ENCODE data around the gene MNAT1. TPM values are rescaled to one million over a fixed set of nuclear protein-coding genes. Genes with fewer than 3 reads are reported as not detected.

The MNAT1 gene
- total RNA-seq, 1 experiment from 2014 or later: 44.6 TPM

GRCh38 chr14:60710494-60710893 is 24.1 kb upstream of the MNAT1 start:
- Mint-ChIP-seq H3K4me3 (ENCODE audit: low read depth, unreplicated experiment) (no peak overlapping the region), H3K27me3 (ENCODE audit: unreplicated experiment) (no peaks in the 10 kb centered on the region), H3K4me1 (ENCODE audit: low read depth, unreplicated experiment) (no peaks in the 10 kb centered on the region), H3K27ac (ENCODE audit: unreplicated experiment) (no peak overlapping the region), H3K9me3 (ENCODE audit: low read depth, unreplicated experiment) (no peaks in the 10 kb centered on the region), H3K36me3 (ENCODE audit: insufficient read depth, unreplicated experiment) (no peaks in the 10 kb centered on the region)
- TF ChIP-seq CTCF (IDR thresholded peaks at IDR 0.05; ENCODE audit: unreplicated experiment): no peak
- CTCF ChIA-PET: no interaction called here
- BruUV-seq (replicated peaks): no TSS peak
- no peak for DNase-seq
- intact Hi-C loops (cut with micrococcal nuclease; ENCODE audit: unreplicated experiment): no loop called here

GRCh38 chr14:60713513-60713912 is 21.0 kb upstream of the MNAT1 start:
- BruUV-seq (replicated peaks): no TSS peak
- H3K36me3 Mint-ChIP-seq (ENCODE audit: insufficient read depth, unreplicated experiment): peaks cover 4% of the 10 kb centered on the region

GRCh38 chr14:60720391-60720790 is 14.2 kb upstream of the MNAT1 start:
- no peaks in the 10 kb centered on the region for H3K9me3 Mint-ChIP-seq (ENCODE audit: low read depth, unreplicated experiment)
- BruUV-seq (replicated peaks): no TSS peak
- CTCF ChIA-PET: no interaction called here

More at GRCh38 chr14:60713513-60713912, 21.0 kb upstream of the MNAT1 start:
- no peak for TF ChIP-seq CTCF (IDR thresholded peaks at IDR 0.05; ENCODE audit: unreplicated experiment)
- Mint-ChIP-seq H3K27me3 (ENCODE audit: unreplicated experiment) (no peaks in the 10 kb centered on the region), H3K9me3 (ENCODE audit: low read depth, unreplicated experiment) (no peaks in the 10 kb centered on the region), H3K4me3 (ENCODE audit: low read depth, unreplicated experiment) (no peak overlapping the region), H3K27ac (ENCODE audit: unreplicated experiment) (no peak overlapping the region), H3K4me1 (ENCODE audit: low read depth, unreplicated experiment) (no peaks in the 10 kb centered on the region)
- CTCF ChIA-PET: no interaction called here
- intact Hi-C loops (cut with micrococcal nuclease; ENCODE audit: unreplicated experiment): no loop called here
- no peak for DNase-seq

GRCh38 chr14:60720962-60721325 is 13.6 kb upstream of the MNAT1 start:
- no TSS peak for BruUV-seq (replicated peaks)
- no peaks in the 10 kb centered on the region for H3K27me3 Mint-ChIP-seq (ENCODE audit: unreplicated experiment)
- H3K4me1 Mint-ChIP-seq (ENCODE audit: low read depth, unreplicated experiment): peaks cover 11% of the 10 kb centered on the region
- peak overlapping the region; percentile 92 for H3K4me3 Mint-ChIP-seq (ENCODE audit: low read depth, unreplicated experiment)
- intact Hi-C loops (cut with micrococcal nuclease; ENCODE audit: unreplicated experiment): loop anchor here (5.0 kb wide), 6 partner anchors 41 to 531 kb away; no protein-coding TSS in a partner anchor
- CTCF ChIA-PET: interaction anchor here (0.6 to 0.8 kb wide), 3 partner anchors 42 to 149 kb away, joined by 3 to 4 read pairs (median 4); no protein-coding TSS in a partner anchor
- peaks cover 40% of the 10 kb centered on the region for H3K36me3 Mint-ChIP-seq (ENCODE audit: insufficient read depth, unreplicated experiment)
- TF ChIP-seq CTCF (IDR thresholded peaks at IDR 0.05; ENCODE audit: unreplicated experiment): no peak
- H3K9me3 Mint-ChIP-seq (ENCODE audit: low read depth, unreplicated experiment): no peaks in the 10 kb centered on the region
- DNase-seq: no peak
- H3K27ac Mint-ChIP-seq (ENCODE audit: unreplicated experiment): peak overlapping the region; percentile 36

More at GRCh38 chr14:60720391-60720790, 14.2 kb upstream of the MNAT1 start:
- intact Hi-C loops (cut with micrococcal nuclease; ENCODE audit: unreplicated experiment): loop anchor here (5.0 kb wide), 6 partner anchors 42 to 532 kb away; no protein-coding TSS in a partner anchor
- H3K27me3 Mint-ChIP-seq (ENCODE audit: unreplicated experiment): no peaks in the 10 kb centered on the region
- no peak overlapping the region for H3K27ac Mint-ChIP-seq (ENCODE audit: unreplicated experiment)
- no peak for TF ChIP-seq CTCF (IDR thresholded peaks at IDR 0.05; ENCODE audit: unreplicated experiment)
- no peak for DNase-seq
- peaks cover 40% of the 10 kb centered on the region for H3K36me3 Mint-ChIP-seq (ENCODE audit: insufficient read depth, unreplicated experiment)
- H3K4me1 Mint-ChIP-seq (ENCODE audit: low read depth, unreplicated experiment): peaks cover 11% of the 10 kb centered on the region
- peak overlapping the region; percentile 92 for H3K4me3 Mint-ChIP-seq (ENCODE audit: low read depth, unreplicated experiment)
